ENCODE data around the gene ALG14.
"Not testable (repeated sequence)": the region's sequence is repeated elsewhere in the genome, so short reads cannot be mapped to it uniquely, and the experiment has no call there.

ALG14 gene

GRCh38 chr1:95096218-95096841, 23.6 kb upstream of the ALG14 start:
- Mint-ChIP-seq H3K4me3 (no peak overlapping the region), H3K27me3 (peaks cover 17% of the 10 kb centered on the region), H3K9me3 (no peaks in the 10 kb centered on the region), H3K27ac (no peak overlapping the region), H3K4me1 (ENCODE audit: low read depth) (no peaks in the 10 kb centered on the region), H3K36me3 (ENCODE audit: low read depth) (no peaks in the 10 kb centered on the region)
- no peak for DNase-seq

- Mint-ChIP-seq H3K27me3 (peaks cover 20% of the 10 kb centered on the region), H3K4me3 (no peak overlapping the region), H3K27ac (no peak overlapping the region), H3K36me3 (ENCODE audit: low read depth) (no peaks in the 10 kb centered on the region), H3K4me1 (ENCODE audit: low read depth) (no peaks in the 10 kb centered on the region), H3K9me3 (no peaks in the 10 kb centered on the region)
- no peak for DNase-seq
These were observed 23.1 kb upstream of the ALG14 start for GRCh38 chr1:95095833-95096217.

GRCh38 chr1:95094923-95095322, 22.2 kb upstream of the ALG14 start:
- Mint-ChIP-seq H3K36me3 (ENCODE audit: low read depth) (no peaks in the 10 kb centered on the region), H3K4me3 (no peak overlapping the region), H3K4me1 (ENCODE audit: low read depth) (no peaks in the 10 kb centered on the region), H3K27me3 (peaks cover 23% of the 10 kb centered on the region), H3K27ac (no peak overlapping the region), H3K9me3 (no peaks in the 10 kb centered on the region)
- DNase-seq = no peak

GRCh38 chr1:95093296-95093695, 20.5 kb upstream of the ALG14 start:
- H3K4me3 Mint-ChIP-seq = no peak overlapping the region
- H3K27me3 Mint-ChIP-seq = peaks cover 26% of the 10 kb centered on the region
- no peaks in the 10 kb centered on the region for H3K9me3 Mint-ChIP-seq
- no peak for DNase-seq
- H3K27ac Mint-ChIP-seq = no peak overlapping the region
- no peaks in the 10 kb centered on the region for H3K4me1 Mint-ChIP-seq (ENCODE audit: low read depth)
- no peaks in the 10 kb centered on the region for H3K36me3 Mint-ChIP-seq (ENCODE audit: low read depth)

GRCh38 chr1:95092891-95093290, 20.1 kb upstream of the ALG14 start:
- H3K4me3 Mint-ChIP-seq = not testable (repeated sequence)

GRCh38 chr1:95091290-95091689, 18.5 kb upstream of the ALG14 start:
- not testable (repeated sequence) for H3K27ac Mint-ChIP-seq

More at GRCh38 chr1:95092891-95093290, 20.1 kb upstream of the ALG14 start:
- not testable (repeated sequence) for DNase-seq; H3K27ac Mint-ChIP-seq; H3K9me3 Mint-ChIP-seq; H3K4me1 Mint-ChIP-seq (ENCODE audit: low read depth); H3K36me3 Mint-ChIP-seq (ENCODE audit: low read depth)
- H3K27me3 Mint-ChIP-seq = peaks cover 26% of the 10 kb centered on the region

GRCh38 chr1:95089650-95090287, 17.0 kb upstream of the ALG14 start:
- no peaks in the 10 kb centered on the region for H3K36me3 Mint-ChIP-seq (ENCODE audit: low read depth)
- H3K27ac Mint-ChIP-seq = no peak overlapping the region
- H3K4me3 Mint-ChIP-seq = no peak overlapping the region
- no peaks in the 10 kb centered on the region for H3K4me1 Mint-ChIP-seq (ENCODE audit: low read depth)
- H3K27me3 Mint-ChIP-seq = peaks cover 23% of the 10 kb centered on the region
- no peaks in the 10 kb centered on the region for H3K9me3 Mint-ChIP-seq
- no peak for DNase-seq

More at GRCh38 chr1:95091290-95091689, 18.5 kb upstream of the ALG14 start:
- H3K36me3 Mint-ChIP-seq (ENCODE audit: low read depth); H3K9me3 Mint-ChIP-seq; H3K4me3 Mint-ChIP-seq; H3K4me1 Mint-ChIP-seq (ENCODE audit: low read depth); DNase-seq: not testable (repeated sequence)
- peaks cover 28% of the 10 kb centered on the region for H3K27me3 Mint-ChIP-seq

- Mint-ChIP-seq H3K27ac (no peak overlapping the region), H3K9me3 (no peaks in the 10 kb centered on the region), H3K27me3 (peaks cover 27% of the 10 kb centered on the region), H3K4me3 (no peak overlapping the region), H3K36me3 (ENCODE audit: low read depth) (no peaks in the 10 kb centered on the region), H3K4me1 (ENCODE audit: low read depth) (no peaks in the 10 kb centered on the region)
- no peak for DNase-seq
These were observed 15.6 kb upstream of the ALG14 start for GRCh38 chr1:95088303-95088702.

GRCh38 chr1:95086949-95087533, 14.3 kb upstream of the ALG14 start:
- no peaks in the 10 kb centered on the region for H3K4me1 Mint-ChIP-seq (ENCODE audit: low read depth)
- H3K27ac Mint-ChIP-seq = no peak overlapping the region
- no peaks in the 10 kb centered on the region for H3K9me3 Mint-ChIP-seq
- no peak for DNase-seq
- peaks cover 23% of the 10 kb centered on the region for H3K27me3 Mint-ChIP-seq
- no peaks in the 10 kb centered on the region for H3K36me3 Mint-ChIP-seq (ENCODE audit: low read depth)
- no peak overlapping the region for H3K4me3 Mint-ChIP-seq

GRCh38 chr1:95085376-95085775, 12.6 kb upstream of the ALG14 start:
- Mint-ChIP-seq H3K9me3 (no peaks in the 10 kb centered on the region), H3K27ac (no peak overlapping the region), H3K36me3 (ENCODE audit: low read depth) (no peaks in the 10 kb centered on the region), H3K27me3 (peaks cover 10% of the 10 kb centered on the region), H3K4me1 (ENCODE audit: low read depth) (no peaks in the 10 kb centered on the region), H3K4me3 (no peak overlapping the region)
- DNase-seq = no peak

- no peaks in the 10 kb centered on the region for H3K9me3 Mint-ChIP-seq
- no peak overlapping the region for H3K27ac Mint-ChIP-seq
- H3K4me3 Mint-ChIP-seq = no peak overlapping the region
- no peaks in the 10 kb centered on the region for H3K4me1 Mint-ChIP-seq (ENCODE audit: low read depth)
- no peaks in the 10 kb centered on the region for H3K36me3 Mint-ChIP-seq (ENCODE audit: low read depth)
- DNase-seq = no peak
- peaks cover 8% of the 10 kb centered on the region for H3K27me3 Mint-ChIP-seq
These were observed 11.8 kb upstream of the ALG14 start for GRCh38 chr1:95084317-95085176.

- no peaks in the 10 kb centered on the region for H3K36me3 Mint-ChIP-seq (ENCODE audit: low read depth)
- peaks cover 7% of the 10 kb centered on the region for H3K27me3 Mint-ChIP-seq
- H3K27ac Mint-ChIP-seq = no peak overlapping the region
These were observed 8.1 kb upstream of the ALG14 start for GRCh38 chr1:95080879-95081278.

GRCh38 chr1:95080446-95080845, 7.7 kb upstream of the ALG14 start:
- H3K4me1 Mint-ChIP-seq (ENCODE audit: low read depth) = no peaks in the 10 kb centered on the region
- H3K27me3 Mint-ChIP-seq = peaks cover 12% of the 10 kb centered on the region
- H3K9me3 Mint-ChIP-seq = no peaks in the 10 kb centered on the region
- DNase-seq = no peak
- H3K27ac Mint-ChIP-seq = no peak overlapping the region
- H3K36me3 Mint-ChIP-seq (ENCODE audit: low read depth) = no peaks in the 10 kb centered on the region
- H3K4me3 Mint-ChIP-seq = no peak overlapping the region

More at GRCh38 chr1:95080879-95081278, 8.1 kb upstream of the ALG14 start:
- no peaks in the 10 kb centered on the region for H3K4me1 Mint-ChIP-seq (ENCODE audit: low read depth)
- no peaks in the 10 kb centered on the region for H3K9me3 Mint-ChIP-seq
- H3K4me3 Mint-ChIP-seq = no peak overlapping the region
- no peak for DNase-seq

GRCh38 chr1:95076034-95076433, 3.3 kb upstream of the ALG14 start:
- DNase-seq = no peak
- H3K9me3 Mint-ChIP-seq = no peaks in the 10 kb centered on the region
- H3K27ac Mint-ChIP-seq = no peak overlapping the region
- peaks cover 9% of the 10 kb centered on the region for H3K27me3 Mint-ChIP-seq
- H3K4me1 Mint-ChIP-seq (ENCODE audit: low read depth) = peaks cover 16% of the 10 kb centered on the region
- peaks cover 9% of the 10 kb centered on the region for H3K36me3 Mint-ChIP-seq (ENCODE audit: low read depth)
- H3K4me3 Mint-ChIP-seq = no peak overlapping the region
